ENCODE results near the gene WNT6. TPM values are rescaled to one million over a fixed set of nuclear protein-coding genes. Genes with fewer than 3 reads are reported as not detected.

WNT6 gene
- total RNA-seq, 1 donor from 2014 or later = not detected

GRCh38 chr2:218873359-218874194 lies 14.0 kb downstream of the WNT6 start:
- H3K9ac ChIP-seq (ENCODE audit: low read depth in 1 of 3, low read length in 3 of 3) = peak overlapping the region in 1 of 3 donors; percentile 8
- H3K4me1 ChIP-seq (ENCODE audit: control insufficient read depth in 3 of 3, insufficient read depth in 3 of 3, low read length in 3 of 3) = peaks cover 0 to 25% (median 21%) of the 10 kb centered on the region in 3 donors
- H3K36me3 ChIP-seq (ENCODE audit: control insufficient read depth in 3 of 3, insufficient read depth in 3 of 3, low read length in 3 of 3) = no peaks in the 10 kb centered on the region
- peaks cover 67 to 81% (median 73%) of the 10 kb centered on the region in 3 donors for H3K27me3 ChIP-seq (ENCODE audit: control insufficient read depth in 3 of 3, insufficient read depth in 3 of 3, low read length in 3 of 3)
- no peaks in the 10 kb centered on the region for H3K9me3 ChIP-seq (ENCODE audit: control insufficient read depth in 3 of 3, low read length in 3 of 3)
- peak overlapping the region in 2 of 3 donors; percentile 31 to 35 for H3K4me3 ChIP-seq (ENCODE audit: low read length in 3 of 3)
- no peak overlapping the region for H3K27ac ChIP-seq (ENCODE audit: low read depth, low read length)

GRCh38 chr2:218875692-218876246 lies 16.2 kb downstream of the WNT6 start:
- H3K27me3 ChIP-seq (ENCODE audit: control insufficient read depth in 3 of 3, insufficient read depth in 3 of 3, low read length in 3 of 3) = peaks cover 73 to 91% (median 85%) of the 10 kb centered on the region in 3 donors
- H3K9ac ChIP-seq (ENCODE audit: low read depth in 1 of 3, low read length in 3 of 3) = no peak overlapping the region
- H3K27ac ChIP-seq (ENCODE audit: low read depth, low read length) = no peak overlapping the region
- H3K9me3 ChIP-seq (ENCODE audit: control insufficient read depth in 3 of 3, low read length in 3 of 3) = no peaks in the 10 kb centered on the region
- H3K4me1 ChIP-seq (ENCODE audit: control insufficient read depth in 3 of 3, insufficient read depth in 3 of 3, low read length in 3 of 3) = peaks cover 5 to 27% (median 27%) of the 10 kb centered on the region in 3 donors
- no peaks in the 10 kb centered on the region for H3K36me3 ChIP-seq (ENCODE audit: control insufficient read depth in 3 of 3, insufficient read depth in 3 of 3, low read length in 3 of 3)
- no peak overlapping the region for H3K4me3 ChIP-seq (ENCODE audit: low read length in 3 of 3)

DNA sequence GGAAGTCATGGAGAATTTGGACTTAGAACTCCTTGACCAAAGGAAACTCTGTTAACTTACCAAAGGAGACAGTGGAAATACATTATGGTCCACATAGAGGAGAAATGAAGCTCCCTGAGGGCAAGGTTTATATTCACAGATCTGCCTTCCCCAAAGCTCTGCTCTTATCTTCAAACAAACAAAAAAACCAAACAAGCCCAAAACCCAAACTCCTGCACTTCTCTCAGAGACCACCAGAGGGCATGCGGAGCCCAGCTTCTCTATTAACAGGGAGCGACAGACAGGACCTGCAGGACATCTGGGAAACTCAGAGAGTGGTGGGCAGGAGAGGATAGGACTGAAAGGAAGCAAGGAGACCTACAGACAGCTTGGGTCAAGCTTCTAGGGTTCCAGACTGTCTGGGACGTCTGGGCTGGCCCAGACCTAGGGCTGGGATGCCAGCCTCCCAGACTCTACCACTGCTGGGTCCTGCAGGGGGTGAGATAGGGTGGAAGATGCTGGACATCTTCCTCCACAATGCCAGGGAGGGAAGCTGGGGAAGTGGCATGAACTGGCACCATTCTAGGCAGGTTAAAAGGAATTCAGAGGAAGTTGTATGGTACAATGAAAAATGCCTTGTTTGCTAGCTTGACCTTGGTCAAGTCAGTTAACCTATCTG lies 17.1 kb downstream of the WNT6 start:
- Histone ChIP-seq H3K27ac (ENCODE audit: low read depth, low read length) (no peak overlapping the region), H3K4me3 (ENCODE audit: low read length in 3 of 3) (no peak overlapping the region), H3K9me3 (ENCODE audit: control insufficient read depth in 3 of 3, low read length in 3 of 3) (no peaks in the 10 kb centered on the region), H3K36me3 (ENCODE audit: control insufficient read depth in 3 of 3, insufficient read depth in 3 of 3, low read length in 3 of 3) (no peaks in the 10 kb centered on the region), H3K4me1 (ENCODE audit: control insufficient read depth in 3 of 3, insufficient read depth in 3 of 3, low read length in 3 of 3) (peaks cover 5 to 22% (median 18%) of the 10 kb centered on the region in 3 donors), H3K27me3 (ENCODE audit: control insufficient read depth in 3 of 3, insufficient read depth in 3 of 3, low read length in 3 of 3) (peaks cover 74 to 91% (median 84%) of the 10 kb centered on the region in 3 donors), H3K9ac (ENCODE audit: low read depth in 1 of 3, low read length in 3 of 3) (no peak overlapping the region)

- Histone ChIP-seq H3K27me3 (ENCODE audit: control insufficient read depth in 3 of 3, insufficient read depth in 3 of 3, low read length in 3 of 3) (peaks cover 74 to 91% (median 84%) of the 10 kb centered on the region in 3 donors), H3K9me3 (ENCODE audit: control insufficient read depth in 3 of 3, low read length in 3 of 3) (no peaks in the 10 kb centered on the region), H3K36me3 (ENCODE audit: control insufficient read depth in 3 of 3, insufficient read depth in 3 of 3, low read length in 3 of 3) (no peaks in the 10 kb centered on the region), H3K27ac (ENCODE audit: low read depth, low read length) (no peak overlapping the region), H3K4me3 (ENCODE audit: low read length in 3 of 3) (no peak overlapping the region), H3K9ac (ENCODE audit: low read depth in 1 of 3, low read length in 3 of 3) (no peak overlapping the region), H3K4me1 (ENCODE audit: control insufficient read depth in 3 of 3, insufficient read depth in 3 of 3, low read length in 3 of 3) (peaks cover 5 to 19% (median 17%) of the 10 kb centered on the region in 3 donors)
These were observed 17.7 kb downstream of the WNT6 start for GRCh38 chr2:218877331-218877730.

- H3K9ac ChIP-seq (ENCODE audit: low read depth in 1 of 3, low read length in 3 of 3) = no peak overlapping the region
- H3K9me3 ChIP-seq (ENCODE audit: control insufficient read depth in 3 of 3, low read length in 3 of 3) = no peaks in the 10 kb centered on the region
- no peak overlapping the region for H3K4me3 ChIP-seq (ENCODE audit: low read length in 3 of 3)
- H3K4me1 ChIP-seq (ENCODE audit: control insufficient read depth in 3 of 3, insufficient read depth in 3 of 3, low read length in 3 of 3) = peaks cover 5 to 20% (median 18%) of the 10 kb centered on the region in 3 donors
- H3K27me3 ChIP-seq (ENCODE audit: control insufficient read depth in 3 of 3, insufficient read depth in 3 of 3, low read length in 3 of 3) = peaks cover 74 to 91% (median 83%) of the 10 kb centered on the region in 3 donors
- no peak overlapping the region for H3K27ac ChIP-seq (ENCODE audit: low read depth, low read length)
- no peaks in the 10 kb centered on the region for H3K36me3 ChIP-seq (ENCODE audit: control insufficient read depth in 3 of 3, insufficient read depth in 3 of 3, low read length in 3 of 3)
These were observed 18.3 kb downstream of the WNT6 start for GRCh38 chr2:218877891-218878290.

DNA sequence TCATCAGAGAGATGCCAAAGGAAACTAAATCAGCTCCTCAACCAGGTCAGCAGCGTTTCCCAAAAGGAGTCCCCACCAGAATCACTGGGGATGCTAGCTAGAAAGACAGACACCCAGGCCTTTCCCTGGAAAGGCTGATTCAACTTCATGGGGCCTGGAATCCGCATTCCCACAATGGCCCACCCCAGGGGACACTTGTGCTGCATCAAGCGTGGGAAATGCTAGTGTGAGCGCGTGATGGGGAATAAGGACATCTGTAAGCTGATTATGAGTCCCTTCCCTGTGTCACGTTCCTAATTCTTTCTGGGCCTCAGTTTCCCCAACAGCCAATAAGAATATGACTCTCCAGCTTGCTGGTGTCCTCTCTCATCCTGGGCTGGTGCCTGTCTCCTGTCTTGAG lies 18.9 kb downstream of the WNT6 start:
- Histone ChIP-seq H3K36me3 (ENCODE audit: control insufficient read depth in 3 of 3, insufficient read depth in 3 of 3, low read length in 3 of 3) (no peaks in the 10 kb centered on the region), H3K9ac (ENCODE audit: low read depth in 1 of 3, low read length in 3 of 3) (no peak overlapping the region), H3K27me3 (ENCODE audit: control insufficient read depth in 3 of 3, insufficient read depth in 3 of 3, low read length in 3 of 3) (peaks cover 71 to 88% (median 80%) of the 10 kb centered on the region in 3 donors), H3K4me3 (ENCODE audit: low read length in 3 of 3) (no peak overlapping the region), H3K27ac (ENCODE audit: low read depth, low read length) (no peak overlapping the region), H3K9me3 (ENCODE audit: control insufficient read depth in 3 of 3, low read length in 3 of 3) (no peaks in the 10 kb centered on the region), H3K4me1 (ENCODE audit: control insufficient read depth in 3 of 3, insufficient read depth in 3 of 3, low read length in 3 of 3) (peaks cover 5 to 17% (median 17%) of the 10 kb centered on the region in 3 donors)

- H3K27ac ChIP-seq (ENCODE audit: low read depth, low read length) = no peak overlapping the region
- no peak overlapping the region for H3K9ac ChIP-seq (ENCODE audit: low read depth in 1 of 3, low read length in 3 of 3)
- H3K4me3 ChIP-seq (ENCODE audit: low read length in 3 of 3) = no peak overlapping the region
- H3K4me1 ChIP-seq (ENCODE audit: control insufficient read depth in 3 of 3, insufficient read depth in 3 of 3, low read length in 3 of 3) = peaks cover 9 to 15% (median 14%) of the 10 kb centered on the region in 3 donors
- H3K36me3 ChIP-seq (ENCODE audit: control insufficient read depth in 3 of 3, insufficient read depth in 3 of 3, low read length in 3 of 3) = no peaks in the 10 kb centered on the region
- H3K9me3 ChIP-seq (ENCODE audit: control insufficient read depth in 3 of 3, low read length in 3 of 3) = no peaks in the 10 kb centered on the region
- peaks cover 68 to 82% (median 73%) of the 10 kb centered on the region in 3 donors for H3K27me3 ChIP-seq (ENCODE audit: control insufficient read depth in 3 of 3, insufficient read depth in 3 of 3, low read length in 3 of 3)
These were observed 19.5 kb downstream of the WNT6 start for GRCh38 chr2:218878926-218879761.

DNA sequence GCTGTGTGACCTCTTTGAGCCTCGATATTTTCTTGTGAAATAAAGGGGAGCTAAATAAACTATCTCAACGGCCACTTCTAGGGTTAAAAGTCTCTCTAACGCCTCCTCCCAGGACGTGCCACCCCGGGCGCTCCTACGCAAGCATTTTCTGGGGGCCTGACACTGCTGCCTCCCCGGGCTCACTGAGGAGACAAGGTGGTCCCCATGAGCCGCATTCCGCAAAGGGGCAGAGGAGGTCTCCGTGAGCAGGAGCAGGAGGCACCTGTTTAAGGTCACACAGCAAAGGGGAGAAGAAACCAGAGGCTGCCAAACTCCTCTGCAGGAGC lies 20.1 kb downstream of the WNT6 start:
- peaks cover 62 to 79% (median 68%) of the 10 kb centered on the region in 3 donors for H3K27me3 ChIP-seq (ENCODE audit: control insufficient read depth in 3 of 3, insufficient read depth in 3 of 3, low read length in 3 of 3)

GRCh38 chr2:218880102-218880858 lies 20.7 kb downstream of the WNT6 start, which contains the start of gene WNT10A:
TSS of gene WNT10A (plus strand) at chr2:218880852. CDS start at chr2:218880996, 144 bp downstream.
- Histone ChIP-seq H3K4me3 (ENCODE audit: low read length in 3 of 3) (peak within 1 kb of the TSS in 1 of 3 donors; percentile 22), H3K27ac (ENCODE audit: low read depth, low read length) (no peak within 1 kb of the TSS), H3K27me3 (ENCODE audit: control insufficient read depth in 3 of 3, insufficient read depth in 3 of 3, low read length in 3 of 3) (peaks cover 60 to 78% (median 66%) of the 10 kb centered on the region in 3 donors)

More for the DNA sequence above, 20.1 kb downstream of the WNT6 start:
- no peaks in the 10 kb centered on the region for H3K9me3 ChIP-seq (ENCODE audit: control insufficient read depth in 3 of 3, low read length in 3 of 3)
- H3K4me3 ChIP-seq (ENCODE audit: low read length in 3 of 3) = peak overlapping the region in 1 of 3 donors; percentile 22
- H3K4me1 ChIP-seq (ENCODE audit: control insufficient read depth in 3 of 3, insufficient read depth in 3 of 3, low read length in 3 of 3) = peaks cover 9 to 15% (median 14%) of the 10 kb centered on the region in 3 donors
- H3K27ac ChIP-seq (ENCODE audit: low read depth, low read length) = no peak overlapping the region
- H3K9ac ChIP-seq (ENCODE audit: low read depth in 1 of 3, low read length in 3 of 3) = peak overlapping the region in 1 of 3 donors; percentile 8
- no peaks in the 10 kb centered on the region for H3K36me3 ChIP-seq (ENCODE audit: control insufficient read depth in 3 of 3, insufficient read depth in 3 of 3, low read length in 3 of 3)

More at GRCh38 chr2:218880102-218880858, 20.7 kb downstream of the WNT6 start, which contains the start of gene WNT10A:
- Histone ChIP-seq H3K4me1 (ENCODE audit: control insufficient read depth in 3 of 3, insufficient read depth in 3 of 3, low read length in 3 of 3) (peaks cover 9 to 15% (median 14%) of the 10 kb centered on the region in 3 donors), H3K9me3 (ENCODE audit: control insufficient read depth in 3 of 3, low read length in 3 of 3) (no peaks in the 10 kb centered on the region), H3K9ac (ENCODE audit: low read depth in 1 of 3, low read length in 3 of 3) (peak within 1 kb of the TSS in 1 of 3 donors; percentile 8), H3K36me3 (ENCODE audit: control insufficient read depth in 3 of 3, insufficient read depth in 3 of 3, low read length in 3 of 3) (no peaks in the 10 kb centered on the region)

Data from skeletal muscle tissue (tissue), 4 donors.